Measurements from ENCODE around the gene MAP4K5. TPM values are rescaled to one million over a fixed set of nuclear protein-coding genes. Genes with fewer than 3 reads are reported as not detected.

MAP4K5 gene
- total RNA-seq, 1 experiment from 2014 or later: 42.7 TPM

DNA sequence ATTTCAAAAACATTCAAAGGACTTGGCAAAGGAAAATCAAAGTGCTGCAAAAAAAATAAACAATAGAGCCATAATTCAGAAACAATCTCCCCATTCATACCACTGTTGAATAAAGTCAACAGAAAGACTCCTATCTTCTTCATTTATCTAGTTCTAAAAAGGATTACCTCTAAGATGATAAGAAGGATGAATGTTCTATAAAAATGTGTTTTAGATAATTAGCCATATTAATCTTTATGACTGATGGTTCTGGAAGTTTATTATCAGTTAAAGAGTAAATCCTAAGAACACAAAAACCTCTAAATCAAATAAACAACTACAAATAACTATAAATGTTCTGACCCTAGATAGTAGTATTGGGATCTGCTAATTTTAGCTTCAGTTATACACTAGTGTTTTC, 97.8 kb downstream of the MAP4K5 start:
- TF ChIP-seq, protein P1, sequence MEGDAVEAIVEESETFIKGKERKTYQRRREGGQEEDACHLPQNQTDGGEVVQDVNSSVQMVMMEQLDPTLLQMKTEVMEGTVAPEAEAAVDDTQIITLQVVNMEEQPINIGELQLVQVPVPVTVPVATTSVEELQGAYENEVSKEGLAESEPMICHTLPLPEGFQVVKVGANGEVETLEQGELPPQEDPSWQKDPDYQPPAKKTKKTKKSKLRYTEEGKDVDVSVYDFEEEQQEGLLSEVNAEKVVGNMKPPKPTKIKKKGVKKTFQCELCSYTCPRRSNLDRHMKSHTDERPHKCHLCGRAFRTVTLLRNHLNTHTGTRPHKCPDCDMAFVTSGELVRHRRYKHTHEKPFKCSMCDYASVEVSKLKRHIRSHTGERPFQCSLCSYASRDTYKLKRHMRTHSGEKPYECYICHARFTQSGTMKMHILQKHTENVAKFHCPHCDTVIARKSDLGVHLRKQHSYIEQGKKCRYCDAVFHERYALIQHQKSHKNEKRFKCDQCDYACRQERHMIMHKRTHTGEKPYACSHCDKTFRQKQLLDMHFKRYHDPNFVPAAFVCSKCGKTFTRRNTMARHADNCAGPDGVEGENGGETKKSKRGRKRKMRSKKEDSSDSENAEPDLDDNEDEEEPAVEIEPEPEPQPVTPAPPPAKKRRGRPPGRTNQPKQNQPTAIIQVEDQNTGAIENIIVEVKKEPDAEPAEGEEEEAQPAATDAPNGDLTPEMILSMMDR (conservative IDR thresholded peaks at IDR 0.05): no peak
- Mint-ChIP-seq H3K4me3 (no peak overlapping the region), H3K9me3 (peaks cover 15% of the 10 kb centered on the region in 2 experiments), H3K36me3 (ENCODE audit: insufficient read depth in 1 of 3, low read depth in 3 of 3) (peaks cover 35 to 63% (median 56%) of the 10 kb centered on the region in 3 experiments), H3K27me3 (ENCODE audit: low read depth) (no peaks in the 10 kb centered on the region), H3K27ac (no peak overlapping the region), H3K4me1 (no peaks in the 10 kb centered on the region)
- H3K27ac ChIP-seq (ENCODE audit: insufficient read length, low read depth, low read length): no peak overlapping the region
- H2AFZ ChIP-seq (ENCODE audit: low read length): no peak overlapping the region
- H3K56ac ChIP-seq (ENCODE audit: insufficient read length, low read depth, low read length): no peak overlapping the region
- H3K9ac ChIP-seq (ENCODE audit: extremely low read depth, insufficient read length, low read length): no peak overlapping the region
- H3K4ac ChIP-seq (ENCODE audit: low read depth, low read length): no peak overlapping the region
- no peak overlapping the region for H4K91ac ChIP-seq (ENCODE audit: insufficient read length, low read depth, low read length)
- H2BK20ac ChIP-seq (ENCODE audit: low read depth, low read length, poor library complexity, severe bottlenecking): no peak overlapping the region
- no peaks in the 10 kb centered on the region for H3K79me1 ChIP-seq (ENCODE audit: insufficient read depth, low read depth, low read length, poor library complexity, severe bottlenecking)
- no peaks in the 10 kb centered on the region for H3K27me3 ChIP-seq (ENCODE audit: insufficient read depth, low read length)
- no peak overlapping the region for H4K8ac ChIP-seq (replicated peaks; ENCODE audit: insufficient read length, low read depth, low read length)
- no peak overlapping the region for H2BK12ac ChIP-seq (ENCODE audit: insufficient read length, low read depth, low read length)
- no peak overlapping the region for H3K14ac ChIP-seq (ENCODE audit: insufficient read depth, low read length)
- no peaks in the 10 kb centered on the region for H3K23me2 ChIP-seq (ENCODE audit: insufficient read length, low read depth, low read length, poor library complexity, severe bottlenecking)
- no peak overlapping the region for H2BK120ac ChIP-seq (ENCODE audit: low read depth, low read length, poor library complexity, severe bottlenecking)
- H3K4me1 ChIP-seq (ENCODE audit: insufficient read depth, low read length): no peaks in the 10 kb centered on the region
- no peaks in the 10 kb centered on the region for H4K20me1 ChIP-seq (ENCODE audit: control insufficient read depth, insufficient read depth, insufficient read length)
- no peak overlapping the region for H3K4me2 ChIP-seq (ENCODE audit: insufficient read depth, insufficient read length, low read length)
- DNase-seq: no peak
- H2BK5ac ChIP-seq (ENCODE audit: insufficient read length, low read length): no peak overlapping the region
- no peak overlapping the region for H3K18ac ChIP-seq (ENCODE audit: insufficient read length, low read depth, low read length)
- H2AK5ac ChIP-seq (ENCODE audit: insufficient read length, low read length): no peak overlapping the region
- H3K9me3 ChIP-seq (ENCODE audit: control insufficient read depth, low read depth, low read length): peaks cover 10% of the 10 kb centered on the region
- no peak overlapping the region for H3T11ph ChIP-seq (ENCODE audit: low read length)
- no peaks in the 10 kb centered on the region for H3K79me2 ChIP-seq (ENCODE audit: insufficient read depth, low read length)
- no peak overlapping the region for H4K5ac ChIP-seq (ENCODE audit: insufficient read length, low read depth, low read length)
- no peak overlapping the region for H2BK15ac ChIP-seq (ENCODE audit: low read depth, low read length)
- H3K23ac ChIP-seq (ENCODE audit: insufficient read length, low read depth, low read length): no peak overlapping the region

All from H9 (cell line).